Activated naive CD8-positive, alpha-beta T cell treated with anti-CD3 and anti-CD28 coated beads, Interleukin-2, amount 10 ng/mL, durations not matched to agents 7 days and 5 days (primary cell): Measurements from ENCODE around the gene RLN3. TPM values are rescaled to one million over a fixed set of nuclear protein-coding genes. Genes with fewer than 3 reads are reported as not detected.

ENCODE experiments used
- ATAC-seq: fragments of 150-1000 bp; cut with Tn5 transposase; one replicate; pipeline ENCODE4 v1.10.0; 2021; ENCODE audit warnings: low read depth, moderate library complexity
- POLR2A ChIA-PET: fragments of 350-600 bp; sonication (Branson Sonifier 250); formaldehyde crosslinking; loops from one replicate; lab custom pipeline; 2021; ENCODE audit warnings: antibody characterized with exemption; lab: Charles Lee
- DNase-seq: peaks from one replicate; pipeline ENCODE4 v3.0.0; 2021
- H3K27ac Mint-ChIP-seq: one replicate; pipeline ENCODE4 v1.8.0; 2022; ENCODE audit warnings: mild to moderate bottlenecking, mixed read lengths
- H3K27me3 Mint-ChIP-seq: one replicate; pipeline ENCODE4 v1.8.0; 2022; ENCODE audit warnings: mild to moderate bottlenecking, moderate library complexity, mixed read lengths
- H3K36me3 Mint-ChIP-seq: one replicate; pipeline ENCODE4 v1.8.0; 2021; ENCODE audit warnings: mild to moderate bottlenecking, mixed read lengths
- H3K4me1 Mint-ChIP-seq: one replicate; pipeline ENCODE4 v1.8.0; 2021; ENCODE audit warnings: mixed read lengths
- H3K4me3 Mint-ChIP-seq: one replicate; pipeline ENCODE4 v1.8.0; 2022; ENCODE audit warnings: mild to moderate bottlenecking, moderate library complexity, mixed read lengths
- H3K9me3 Mint-ChIP-seq: one replicate; pipeline ENCODE4 v1.8.0; 2021; ENCODE audit warnings: mixed read lengths
- total RNA-seq, 2 experiments: library from RNA; stranded (reverse); gene quantifications; one replicate each; pipeline ENCODE4 v1.2.3, GENCODE V29; 2021

Gene RLN3
- total RNA-seq, 2 experiments from 2014 or later: not detected

GRCh38 chr19:14062558-14062855 lies 34.6 kb downstream of the RLN3 start:
- Mint-ChIP-seq H3K27ac (no peak overlapping the region), H3K9me3 (no peaks in the 10 kb centered on the region), H3K4me3 (no peak overlapping the region), H3K4me1 (peaks cover 12% of the 10 kb centered on the region), H3K27me3 (peaks cover 38% of the 10 kb centered on the region), H3K36me3 (no peaks in the 10 kb centered on the region)
- POLR2A ChIA-PET: no interaction called here
- ATAC-seq (no peak), DNase-seq (no peak)

DNA sequence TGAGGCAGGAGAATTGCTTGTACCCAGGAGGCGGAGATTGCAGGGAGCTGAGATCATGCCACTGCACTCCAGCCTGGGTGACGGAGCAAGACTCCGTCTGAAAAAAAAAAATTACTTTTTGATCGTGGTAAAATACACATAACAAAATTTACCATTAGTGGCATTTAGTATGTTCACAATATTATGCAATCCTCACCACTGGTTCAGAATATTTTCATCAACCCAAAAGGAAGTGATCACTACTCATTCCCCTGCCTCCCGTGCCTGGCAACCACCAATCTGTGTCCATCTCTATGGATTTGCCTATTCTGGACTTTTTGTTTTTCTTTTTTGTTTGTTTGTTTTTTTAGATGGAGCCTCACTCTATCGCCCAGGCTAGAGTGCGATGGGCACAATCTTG lies 35.2 kb downstream of the RLN3 start:
- POLR2A ChIA-PET: no interaction called here
- peaks cover 32% of the 10 kb centered on the region for H3K27me3 Mint-ChIP-seq
- ATAC-seq: no peak

DNA sequence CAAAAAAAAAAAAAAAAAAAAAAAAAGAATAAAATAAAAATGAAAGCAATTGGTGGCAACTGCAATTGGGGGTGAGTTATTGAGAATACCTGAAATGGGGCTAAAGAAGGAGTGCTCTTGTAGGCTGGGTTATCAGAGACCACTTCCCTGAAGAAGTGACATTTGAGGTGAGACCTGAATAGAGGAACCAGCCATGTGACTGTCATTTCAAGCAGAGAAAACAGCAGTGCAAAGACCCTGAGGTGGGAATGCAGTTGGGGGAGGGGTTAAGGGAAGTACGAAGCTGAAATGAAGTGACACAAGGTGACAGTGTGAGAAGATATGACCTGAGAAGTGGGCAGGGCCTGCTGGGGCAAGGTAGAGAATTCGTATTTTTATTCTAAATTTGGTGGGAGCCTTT lies 38.2 kb downstream of the RLN3 start:
- Mint-ChIP-seq H3K4me3 (no peak overlapping the region), H3K27ac (no peak overlapping the region), H3K27me3 (peaks cover 14% of the 10 kb centered on the region), H3K4me1 (peaks cover 4% of the 10 kb centered on the region), H3K9me3 (no peaks in the 10 kb centered on the region), H3K36me3 (no peaks in the 10 kb centered on the region)
- POLR2A ChIA-PET: no interaction called here
- DNase-seq (no peak), ATAC-seq (peak; percentile 42)

More for the DNA sequence above, 35.2 kb downstream of the RLN3 start:
- Mint-ChIP-seq H3K36me3 (no peaks in the 10 kb centered on the region), H3K4me1 (peaks cover 10% of the 10 kb centered on the region), H3K27ac (no peak overlapping the region), H3K9me3 (no peaks in the 10 kb centered on the region), H3K4me3 (no peak overlapping the region)
- DNase-seq: no peak

DNA sequence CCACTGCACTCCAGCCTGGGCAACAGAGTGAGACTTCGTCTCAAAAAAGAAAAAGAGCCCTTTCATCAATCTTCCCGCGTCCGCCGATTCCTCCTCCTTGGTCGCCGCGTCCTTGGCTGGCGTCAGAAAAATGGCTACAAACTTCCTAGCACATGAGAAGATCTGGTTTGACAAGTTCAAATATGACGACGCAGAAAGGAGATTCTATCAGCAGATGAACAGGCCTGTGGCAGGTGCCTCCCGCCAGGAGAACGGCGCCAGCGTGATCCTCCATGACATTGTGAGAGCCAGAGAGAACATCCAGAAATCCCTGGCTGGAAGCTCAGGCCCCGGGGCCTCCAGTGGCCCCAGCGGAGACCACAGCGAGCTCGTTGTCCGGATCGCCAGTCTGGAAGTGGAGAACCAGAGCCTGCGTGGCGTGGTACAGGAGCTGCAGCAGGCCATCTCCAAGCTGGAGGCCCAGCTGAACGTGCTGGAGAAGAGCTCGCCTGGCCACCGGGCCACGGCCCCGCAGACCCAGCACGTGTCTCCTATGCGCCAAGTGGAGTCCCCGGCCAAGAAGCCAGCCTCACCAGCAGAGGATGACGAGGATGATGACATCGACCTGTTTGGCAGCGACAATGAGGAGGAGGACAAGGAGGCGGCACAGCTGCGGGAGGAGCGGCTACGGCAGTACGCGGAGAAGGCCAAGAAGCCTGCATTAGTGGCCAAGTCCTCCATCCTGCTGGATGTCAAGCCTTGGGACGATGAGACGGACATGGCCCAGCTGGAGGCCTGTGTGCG lies 42.5 kb downstream of the RLN3 start:
- no peak for ATAC-seq
- POLR2A ChIA-PET: interaction anchor here (0.6 to 3.6 kb wide), 6 partner anchors 10 to 283 kb away, joined by 3 to 11 read pairs (median 3); partner anchors contain the start of gene IL27RA
- Mint-ChIP-seq H3K36me3 (no peaks in the 10 kb centered on the region), H3K27ac (no peak overlapping the region), H3K27me3 (peaks cover 10% of the 10 kb centered on the region), H3K4me3 (no peak overlapping the region), H3K9me3 (no peaks in the 10 kb centered on the region), H3K4me1 (peaks cover 16% of the 10 kb centered on the region)
- DNase-seq: no peak

DNA sequence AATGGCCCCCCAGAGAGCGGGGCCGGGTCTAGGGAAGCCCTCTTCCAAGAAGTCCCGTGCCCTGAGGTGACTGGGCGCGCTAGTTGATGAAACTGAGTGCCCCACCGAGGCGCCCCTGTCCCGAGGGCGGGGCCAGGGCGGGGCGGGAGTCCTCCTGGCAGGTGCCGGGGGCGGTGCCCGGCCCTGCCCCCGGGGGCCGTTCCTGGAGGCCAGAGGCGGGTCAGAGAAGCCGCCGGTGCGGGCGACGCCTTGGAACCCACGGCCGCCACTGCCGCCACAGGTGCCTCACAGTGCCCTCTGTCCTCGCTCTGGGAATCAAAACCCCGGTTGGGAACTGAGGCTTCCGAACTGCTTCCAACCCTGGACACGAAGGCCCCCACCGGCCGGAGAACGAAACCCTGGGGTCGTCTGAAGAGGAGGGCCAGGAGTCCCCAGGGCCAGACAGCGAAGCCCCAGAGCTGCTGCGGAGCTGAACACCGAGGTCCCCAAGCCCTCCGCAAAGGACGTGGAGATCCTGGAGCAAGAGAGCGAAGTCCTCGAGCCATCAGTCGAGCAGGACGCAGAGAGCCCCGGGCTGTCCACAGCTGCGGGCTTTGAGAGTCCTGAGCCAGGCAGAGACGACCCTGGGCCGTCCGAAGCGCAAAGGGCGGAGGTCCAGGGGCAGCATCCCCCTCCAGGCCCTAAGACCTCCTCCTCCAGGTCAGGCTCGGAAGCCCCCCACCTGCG lies 44.8 kb downstream of the RLN3 start, which contains the start of gene MISP3:
Gene MISP3, plus strand, starts transcription at position 252 of the 726 bp plus-strand sequence. CDS start 524 bp downstream, outside the sequence.
- peak within 1 kb of the TSS; percentile 96 for H3K4me3 Mint-ChIP-seq
- POLR2A ChIA-PET: interaction anchor here (0.9 to 3.0 kb wide), 4 partner anchors 41 to 196 kb away, joined by 3 to 19 read pairs (median 5); partner anchors contain the start of genes IL27RA and NANOS3
- ATAC-seq (peak; percentile 6), DNase-seq (peak; percentile 70)
- H3K27ac Mint-ChIP-seq: peak within 1 kb of the TSS; percentile 81
- H3K27me3 Mint-ChIP-seq: peaks cover 6% of the 10 kb centered on the region
- no peaks in the 10 kb centered on the region for H3K9me3 Mint-ChIP-seq
- peaks cover 14% of the 10 kb centered on the region for H3K4me1 Mint-ChIP-seq
- H3K36me3 Mint-ChIP-seq: no peaks in the 10 kb centered on the region

GRCh38 chr19:14073261-14073924 lies 45.4 kb downstream of the RLN3 start:
- H3K4me1 Mint-ChIP-seq: peaks cover 14% of the 10 kb centered on the region
- DNase-seq (peak; percentile 93), ATAC-seq (peak; percentile 77)
- no peaks in the 10 kb centered on the region for H3K9me3 Mint-ChIP-seq
- POLR2A ChIA-PET: interaction anchor here (0.7 to 3.0 kb wide), 5 partner anchors 42 to 214 kb away, joined by 3 to 19 read pairs (median 3); partner anchors contain the start of genes DCAF15 and IL27RA
- no peaks in the 10 kb centered on the region for H3K36me3 Mint-ChIP-seq
- H3K27ac Mint-ChIP-seq: peak overlapping the region; percentile 81
- H3K4me3 Mint-ChIP-seq: peak overlapping the region; percentile 96
- H3K27me3 Mint-ChIP-seq: peaks cover 6% of the 10 kb centered on the region

DNA sequence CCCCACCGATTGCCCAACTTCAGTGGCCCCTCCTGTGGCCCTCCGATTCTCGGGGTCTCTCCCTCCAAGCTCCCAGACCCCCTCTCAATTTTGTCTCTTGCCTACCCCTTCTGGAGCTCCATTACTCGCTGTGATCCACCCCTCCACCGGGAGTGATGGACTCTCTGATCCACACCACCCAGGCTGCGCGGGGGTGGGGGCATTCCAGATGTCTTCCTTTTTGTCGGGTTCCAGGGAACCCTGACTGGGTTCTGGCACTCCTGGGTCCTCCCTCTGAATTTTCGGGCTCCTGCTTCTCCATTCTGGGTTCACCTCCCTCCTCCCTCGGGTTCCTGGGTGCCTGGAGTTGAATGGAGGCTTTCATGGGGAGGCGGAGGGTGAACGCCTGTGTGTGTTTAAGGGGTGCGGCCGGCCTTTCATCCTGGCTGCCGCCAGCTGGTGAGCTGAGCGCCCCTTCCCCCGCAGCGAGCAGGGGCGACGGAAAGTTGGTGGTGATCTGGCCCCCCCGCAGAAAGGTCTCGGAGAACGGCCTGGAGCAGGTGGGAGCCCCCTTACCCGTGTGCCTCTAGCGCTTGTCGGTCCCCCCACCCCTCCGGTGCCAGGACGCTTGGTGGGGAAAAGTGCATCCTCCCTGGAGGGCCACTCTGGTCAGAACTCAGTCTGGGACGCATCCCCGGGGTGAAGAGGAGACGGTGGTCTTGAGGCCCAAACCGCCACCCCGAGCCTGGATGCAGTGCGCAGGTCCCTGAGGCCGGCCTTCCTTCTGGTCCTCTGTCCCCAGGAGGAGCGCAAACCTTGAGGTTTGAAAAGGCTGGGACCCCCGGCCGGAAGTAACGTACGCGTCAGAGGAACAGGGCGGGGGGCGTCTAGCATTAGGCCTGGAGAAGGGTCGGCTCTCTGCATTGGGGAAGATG lies 46.2 kb downstream of the RLN3 start:
- DNase-seq: no peak

DNA sequence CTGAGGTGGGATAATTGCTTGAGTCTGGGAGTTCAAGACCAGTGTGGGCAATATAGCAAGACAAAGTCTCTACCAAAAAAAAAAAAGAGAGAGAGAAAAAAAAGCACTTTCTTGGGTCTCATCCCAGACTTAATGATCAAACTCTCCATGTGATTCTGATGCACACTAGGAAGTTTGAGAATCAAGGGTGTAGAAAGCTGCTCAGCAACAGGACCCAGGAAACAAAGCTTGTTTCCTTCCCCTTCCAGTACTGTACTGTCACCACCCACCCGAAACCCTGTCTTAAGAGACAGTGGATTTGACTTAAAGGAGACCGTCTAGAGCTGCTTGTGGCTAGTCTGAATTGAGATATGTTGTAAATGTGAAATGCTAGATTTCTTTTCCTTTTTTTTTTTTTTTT lies 50.5 kb downstream of the RLN3 start:
- ATAC-seq (no peak), DNase-seq (no peak)
- Mint-ChIP-seq H3K4me3 (no peak overlapping the region), H3K27ac (no peak overlapping the region), H3K9me3 (no peaks in the 10 kb centered on the region), H3K36me3 (no peaks in the 10 kb centered on the region), H3K27me3 (peaks cover 4% of the 10 kb centered on the region), H3K4me1 (peaks cover 19% of the 10 kb centered on the region)
- POLR2A ChIA-PET: interaction anchor here (0.7 kb wide), 1 partner anchor 911 kb away, joined by 5 read pairs; no protein-coding TSS in a partner anchor

More for the DNA sequence above, 46.2 kb downstream of the RLN3 start:
- peak overlapping the region; percentile 96 for H3K4me3 Mint-ChIP-seq
- peak overlapping the region; percentile 81 for H3K27ac Mint-ChIP-seq
- no peaks in the 10 kb centered on the region for H3K36me3 Mint-ChIP-seq
- POLR2A ChIA-PET: interaction anchor here (0.7 to 3.0 kb wide), 5 partner anchors 42 to 215 kb away, joined by 3 to 19 read pairs (median 3); partner anchors contain the start of genes DCAF15 and IL27RA
- peaks cover 14% of the 10 kb centered on the region for H3K4me1 Mint-ChIP-seq
- H3K9me3 Mint-ChIP-seq: no peaks in the 10 kb centered on the region
- H3K27me3 Mint-ChIP-seq: peaks cover 4% of the 10 kb centered on the region
- ATAC-seq: peak; percentile 2

Other genes starting within 250 kb of the RLN3 start
- gene ZSWIM4, start 232.7 kb upstream of the RLN3 start, total RNA-seq: 1 to 10 TPM; 9.6 to 9.9 TPM
- 1 to 10 TPM in 1 of 2 experiments, not detected in 1; 2.3 TPM for gene NANOS3, start 151.0 kb upstream of the RLN3 start, total RNA-seq
- gene BRME1, start 122.0 kb upstream of the RLN3 start, total RNA-seq: 1 to 10 TPM; 5.5 to 7.2 TPM
- gene CC2D1A, start 121.9 kb upstream of the RLN3 start, total RNA-seq: 10 to 100 TPM; 34.7 to 34.8 TPM
- 1 to 10 TPM; 1.2 to 1.4 TPM for gene PODNL1, start 89.7 kb upstream of the RLN3 start, total RNA-seq
- gene DCAF15, start 75.6 kb upstream of the RLN3 start, total RNA-seq: 100 to 1,000 TPM; 105 to 106 TPM
- gene RFX1, start 21.8 kb upstream of the RLN3 start, total RNA-seq: 10 to 100 TPM; 17.7 to 22.2 TPM
- gene IL27RA, start 3.6 kb downstream of the RLN3 start, total RNA-seq: 10 to 100 TPM; 41.6 to 43.8 TPM
- not detected for gene PALM3, start 33.9 kb downstream of the RLN3 start, total RNA-seq
- gene MISP3, start 44.6 kb downstream of the RLN3 start, total RNA-seq: 1 to 10 TPM; 1.1 to 1.6 TPM
- gene C19orf67, start 57.6 kb downstream of the RLN3 start, total RNA-seq: not detected
- gene SAMD1, start 62.6 kb downstream of the RLN3 start, total RNA-seq: 10 to 100 TPM; 58.3 to 65.6 TPM
- gene PRKACA, start 89.6 kb downstream of the RLN3 start, total RNA-seq: 10 to 100 TPM; 64.1 to 66.9 TPM
- gene ASF1B, start 108.4 kb downstream of the RLN3 start, total RNA-seq: 10 to 100 TPM; 75.3 to 82.4 TPM
- 10 to 100 TPM; 15.0 to 16.4 TPM for gene ADGRL1, start 178.0 kb downstream of the RLN3 start, total RNA-seq